Bronchial epithelial cell (primary cell): Measurements from ENCODE around the gene ITGB2. TPM values are rescaled to one million over a fixed set of nuclear protein-coding genes. Genes with fewer than 3 reads are reported as not detected.

Source experiments
- DNase-seq: peaks from one replicate; pipeline ENCODE4 v3.0.0-alpha.2; 2010; ENCODE audit warnings: low read depth
- FAIRE-seq: peaks from 2 replicates; lab custom pipeline; 2011; peaks lifted over from hg19 to GRCh38; lab: Jason Lieb, UNC
- H3K27me3 ChIP-seq: 2 replicates; pipeline ENCODE4 v1.5.1; 2011; ENCODE audit warnings: low read length; ENCODE audit not compliant: control insufficient read depth, insufficient read depth
- H3K36me3 ChIP-seq: 2 replicates; pipeline ENCODE4 v1.5.1; 2011; ENCODE audit warnings: low read length; ENCODE audit not compliant: control insufficient read depth, insufficient read depth
- H3K4me3 ChIP-seq: 2 replicates; pipeline ENCODE4 v1.5.1; 2011; ENCODE audit warnings: mild to moderate bottlenecking, low read depth, low read length, control low read depth
- CTCF ChIP-seq: IDR thresholded peaks from 2 replicates; pipeline ENCODE4 v1.5.1; 2011; ENCODE audit warnings: mild to moderate bottlenecking, moderate library complexity, low read length, control low read depth, inconsistent platforms; ENCODE audit not compliant: insufficient read depth, severe bottlenecking
- total RNA-seq: library from RNA; depleted of rRNA; stranded (reverse); fragments of >200 nt; gene quantifications from 2 replicates; pipeline ENCODE4 v1.2.1, GENCODE V29; 2014

ITGB2 gene
- total RNA-seq, 1 donor from 2014 or later = 1.1 TPM

- DNase-seq (no peak), FAIRE-seq (no peak)
- no peak for TF ChIP-seq CTCF
- Histone ChIP-seq H3K36me3 (no peaks in the 10 kb centered on the region), H3K27me3 (peaks cover 2% of the 10 kb centered on the region), H3K4me3 (no peak overlapping the region)
These were observed 30.9 kb downstream of the ITGB2 start for GRCh38 chr21:44889625-44890337.

- no peak for FAIRE-seq
- H3K36me3 ChIP-seq = no peaks in the 10 kb centered on the region
- no peak overlapping the region for H3K4me3 ChIP-seq
- no peak for DNase-seq
- peaks cover 2% of the 10 kb centered on the region for H3K27me3 ChIP-seq
- TF ChIP-seq CTCF = no peak
These were observed 31.8 kb downstream of the ITGB2 start for GRCh38 chr21:44888581-44889550.

DNA sequence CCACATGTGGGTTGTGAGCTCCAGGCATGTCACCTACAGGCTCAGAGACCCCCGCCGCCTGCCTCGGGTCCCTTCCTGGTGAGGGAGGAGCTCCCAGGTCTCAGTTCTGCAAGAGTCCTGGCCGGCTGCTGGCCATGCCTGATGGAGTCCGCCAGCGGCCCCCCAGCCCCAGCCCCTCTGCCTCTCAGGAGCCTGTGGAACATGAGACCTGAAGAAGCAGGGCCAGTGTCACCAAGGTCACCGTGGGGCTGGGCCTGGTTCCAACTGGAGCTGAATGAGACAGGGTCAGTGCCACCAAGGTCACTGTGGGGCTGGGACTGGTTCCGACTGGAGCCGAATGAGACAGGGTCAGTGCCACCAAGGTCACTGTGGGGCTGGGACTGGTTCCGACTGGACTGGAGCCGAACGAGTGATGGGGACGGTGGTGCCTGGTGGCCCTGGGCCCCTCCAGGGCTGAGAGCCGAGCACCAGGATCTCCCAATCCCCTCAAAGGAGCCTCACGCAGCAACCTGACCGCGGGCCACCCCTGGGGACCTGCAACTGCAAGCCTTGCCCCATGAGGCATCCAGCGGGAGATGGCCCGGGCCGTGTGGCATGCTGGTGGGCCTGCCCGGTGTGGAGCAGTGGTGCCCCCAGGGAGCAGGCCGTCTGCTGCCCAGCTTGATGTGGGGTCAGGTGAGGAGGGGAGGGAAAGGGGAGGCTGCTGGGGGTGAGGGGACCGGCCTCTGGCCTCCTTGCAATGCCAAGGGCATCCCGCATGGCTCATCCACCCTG, 32.7 kb downstream of the ITGB2 start:
- no peak for TF ChIP-seq CTCF
- H3K4me3 ChIP-seq = no peak overlapping the region
- DNase-seq = no peak
- FAIRE-seq = no peak
- H3K36me3 ChIP-seq = no peaks in the 10 kb centered on the region
- H3K27me3 ChIP-seq = peaks cover 2% of the 10 kb centered on the region

- peaks cover 2% of the 10 kb centered on the region for H3K27me3 ChIP-seq
- TF ChIP-seq CTCF = no peak
- no peaks in the 10 kb centered on the region for H3K36me3 ChIP-seq
- no peak overlapping the region for H3K4me3 ChIP-seq
- FAIRE-seq (peak; percentile 13), DNase-seq (no peak)
These were observed 33.4 kb downstream of the ITGB2 start for GRCh38 chr21:44887126-44887806.
